ENCODE measurements around the gene RPN2. TPM values are rescaled to one million over a fixed set of nuclear protein-coding genes. Genes with fewer than 3 reads are reported as not detected.

Gene RPN2
- total RNA-seq, 1 donor from 2014 or later = 142 TPM

GRCh38 chr20:37276494-37277252 lies 97.5 kb downstream of the RPN2 start:
- no peak overlapping the region for H3K4me3 Mint-ChIP-seq
- no peaks in the 10 kb centered on the region for H3K27me3 Mint-ChIP-seq (ENCODE audit: low read depth)

GRCh38 chr20:37277253-37277593 lies 98.1 kb downstream of the RPN2 start:
- H3K9me3 Mint-ChIP-seq = no peaks in the 10 kb centered on the region
- H3K27me3 Mint-ChIP-seq (ENCODE audit: low read depth) = no peaks in the 10 kb centered on the region
- no peak for TF ChIP-seq CTCF (IDR thresholded peaks at IDR 0.05; ENCODE audit: unreplicated experiment)
- peak overlapping the region; percentile 28 for H3K27ac Mint-ChIP-seq
- no peak for DNase-seq (ENCODE audit: low spot score in 2 of 2, unreplicated experiment in 2 of 2)
- H3K4me1 Mint-ChIP-seq = peaks cover 34% of the 10 kb centered on the region
- H3K36me3 Mint-ChIP-seq = no peaks in the 10 kb centered on the region
- no peak overlapping the region for H3K4me3 Mint-ChIP-seq

More at GRCh38 chr20:37276494-37277252, 97.5 kb downstream of the RPN2 start:
- Mint-ChIP-seq H3K36me3 (no peaks in the 10 kb centered on the region), H3K4me1 (peaks cover 34% of the 10 kb centered on the region), H3K9me3 (no peaks in the 10 kb centered on the region), H3K27ac (peak overlapping the region; percentile 70)
- no peak for DNase-seq (ENCODE audit: low spot score in 2 of 2, unreplicated experiment in 2 of 2)
- TF ChIP-seq CTCF (IDR thresholded peaks at IDR 0.05; ENCODE audit: unreplicated experiment) = no peak

- no peak overlapping the region for H3K4me3 Mint-ChIP-seq
- H3K4me1 Mint-ChIP-seq = peaks cover 41% of the 10 kb centered on the region
- no peaks in the 10 kb centered on the region for H3K9me3 Mint-ChIP-seq
- DNase-seq (ENCODE audit: low spot score in 2 of 2, unreplicated experiment in 2 of 2) = peak in 1 of 2 experiments; percentile 59
- TF ChIP-seq CTCF (IDR thresholded peaks at IDR 0.05; ENCODE audit: unreplicated experiment) = no peak
- no peaks in the 10 kb centered on the region for H3K27me3 Mint-ChIP-seq (ENCODE audit: low read depth)
- H3K36me3 Mint-ChIP-seq = no peaks in the 10 kb centered on the region
- peak overlapping the region; percentile 77 for H3K27ac Mint-ChIP-seq
These were observed 99.9 kb downstream of the RPN2 start for GRCh38 chr20:37278966-37279590.

- no peak for TF ChIP-seq CTCF (IDR thresholded peaks at IDR 0.05; ENCODE audit: unreplicated experiment)
- no peak for DNase-seq (ENCODE audit: low spot score in 2 of 2, unreplicated experiment in 2 of 2)
- peaks cover 38% of the 10 kb centered on the region for H3K4me1 Mint-ChIP-seq
- H3K36me3 Mint-ChIP-seq = no peaks in the 10 kb centered on the region
- H3K27me3 Mint-ChIP-seq (ENCODE audit: low read depth) = no peaks in the 10 kb centered on the region
- H3K27ac Mint-ChIP-seq = no peak overlapping the region
- H3K9me3 Mint-ChIP-seq = no peaks in the 10 kb centered on the region
- H3K4me3 Mint-ChIP-seq = no peak overlapping the region
These were observed 100.7 kb downstream of the RPN2 start for GRCh38 chr20:37279820-37280219.

GRCh38 chr20:37280403-37280802 lies 101.3 kb downstream of the RPN2 start:
- TF ChIP-seq CTCF (IDR thresholded peaks at IDR 0.05; ENCODE audit: unreplicated experiment) = no peak
- Mint-ChIP-seq H3K27ac (peak overlapping the region; percentile 61), H3K4me1 (peaks cover 33% of the 10 kb centered on the region), H3K9me3 (no peaks in the 10 kb centered on the region), H3K27me3 (ENCODE audit: low read depth) (no peaks in the 10 kb centered on the region), H3K4me3 (no peak overlapping the region), H3K36me3 (no peaks in the 10 kb centered on the region)
- no peak for DNase-seq (ENCODE audit: low spot score in 2 of 2, unreplicated experiment in 2 of 2)

Data from mesothelial cell of epicardium (in vitro differentiated cells).